ENCODE measurements around the gene KCNE1.
"Not testable (repeated sequence)": the region's sequence is repeated elsewhere in the genome, so short reads cannot be mapped to it uniquely, and the experiment has no call there.

DNA sequence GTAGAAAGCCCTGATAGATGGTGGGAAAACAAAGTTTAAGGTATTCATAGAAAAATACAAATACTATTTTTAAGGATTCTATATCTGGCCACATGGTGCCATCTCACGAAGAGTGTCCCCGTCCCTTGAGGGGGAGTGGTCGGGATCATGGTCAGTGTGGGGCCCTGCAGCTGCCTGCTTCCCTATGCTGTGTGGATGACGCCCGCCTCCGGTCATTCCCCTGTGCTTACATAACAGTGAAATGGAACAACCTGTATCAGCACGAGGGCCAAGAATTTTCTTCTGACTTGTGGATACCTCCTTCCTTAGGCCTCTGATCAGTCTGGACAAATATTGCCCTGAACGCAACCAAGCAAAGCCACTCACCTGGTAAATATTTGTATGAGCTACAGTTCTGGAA lies 84.7 kb downstream of the KCNE1 start:
- TF ChIP-seq, protein P1, sequence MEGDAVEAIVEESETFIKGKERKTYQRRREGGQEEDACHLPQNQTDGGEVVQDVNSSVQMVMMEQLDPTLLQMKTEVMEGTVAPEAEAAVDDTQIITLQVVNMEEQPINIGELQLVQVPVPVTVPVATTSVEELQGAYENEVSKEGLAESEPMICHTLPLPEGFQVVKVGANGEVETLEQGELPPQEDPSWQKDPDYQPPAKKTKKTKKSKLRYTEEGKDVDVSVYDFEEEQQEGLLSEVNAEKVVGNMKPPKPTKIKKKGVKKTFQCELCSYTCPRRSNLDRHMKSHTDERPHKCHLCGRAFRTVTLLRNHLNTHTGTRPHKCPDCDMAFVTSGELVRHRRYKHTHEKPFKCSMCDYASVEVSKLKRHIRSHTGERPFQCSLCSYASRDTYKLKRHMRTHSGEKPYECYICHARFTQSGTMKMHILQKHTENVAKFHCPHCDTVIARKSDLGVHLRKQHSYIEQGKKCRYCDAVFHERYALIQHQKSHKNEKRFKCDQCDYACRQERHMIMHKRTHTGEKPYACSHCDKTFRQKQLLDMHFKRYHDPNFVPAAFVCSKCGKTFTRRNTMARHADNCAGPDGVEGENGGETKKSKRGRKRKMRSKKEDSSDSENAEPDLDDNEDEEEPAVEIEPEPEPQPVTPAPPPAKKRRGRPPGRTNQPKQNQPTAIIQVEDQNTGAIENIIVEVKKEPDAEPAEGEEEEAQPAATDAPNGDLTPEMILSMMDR (IDR thresholded peaks at IDR 0.05 in 2 of 3, conservative IDR thresholded peaks at IDR 0.05 in 1 of 3; ENCODE audit: control insufficient read depth in 2 of 3, extremely low read depth in 1 of 3, insufficient read depth in 1 of 3, low read depth in 3 of 3, low read length in 3 of 3), result not testable (repeated sequence)
- TF ChIP-seq POLR2A (IDR thresholded peaks at IDR 0.05; ENCODE audit: low read depth, low read length); RAD21 (IDR thresholded peaks at IDR 0.05; ENCODE audit: insufficient read depth, low read depth, low read length); POLR2AphosphoS5 (IDR thresholded peaks at IDR 0.05; ENCODE audit: low read length): not testable (repeated sequence)
- TF ChIP-seq, protein P2, sequence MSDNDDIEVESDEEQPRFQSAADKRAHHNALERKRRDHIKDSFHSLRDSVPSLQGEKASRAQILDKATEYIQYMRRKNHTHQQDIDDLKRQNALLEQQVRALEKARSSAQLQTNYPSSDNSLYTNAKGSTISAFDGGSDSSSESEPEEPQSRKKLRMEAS (IDR thresholded peaks at IDR 0.05; ENCODE audit: low read depth, low read length), result not testable (repeated sequence)

All from GM12878 (cell line).